ENCODE measurements around the gene DIO1.

DNA sequence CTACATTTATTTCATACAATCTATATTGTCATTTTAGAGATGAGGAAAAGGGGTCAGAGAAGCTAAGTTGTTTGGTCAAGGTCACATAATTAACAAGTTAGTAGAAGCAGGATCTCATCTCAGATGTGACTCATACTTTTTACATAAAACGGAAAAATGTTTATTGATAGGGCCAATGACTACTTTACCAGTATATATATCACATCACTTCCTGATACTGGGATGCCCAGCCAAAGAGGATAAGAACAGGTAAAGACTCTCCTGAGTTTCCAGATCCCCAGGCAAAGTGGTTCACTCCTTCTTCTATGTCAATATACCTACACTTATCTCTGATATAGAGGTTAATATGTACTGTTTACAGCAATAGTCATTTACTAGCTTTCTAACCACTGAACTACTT, 25.4 kb upstream of the DIO1 start:
- TF ChIP-seq CHD2 (IDR thresholded peaks at IDR 0.05; ENCODE audit: low read length) (no peak), EP300 (IDR thresholded peaks at IDR 0.05; ENCODE audit: borderline replicate concordance in 1 of 2, low read depth in 2 of 2, low read length in 2 of 2) (no peak)

Data from H1 (cell line).